ENCODE results near the gene CHD1L.

- TF ChIP-seq CTCF (IDR thresholded peaks at IDR 0.05): no peak
- no peak for TF ChIP-seq ZFX (IDR thresholded peaks at IDR 0.05; ENCODE audit: borderline replicate concordance)
Observed at GRCh38 chr1:147247656-147248238, 5.3 kb downstream of the CHD1L start.
